Hematopoietic multipotent progenitor cell treated with erythropoietin and hydrocortisone succinate and interleukin-3 and kit ligand, for 17 days (in vitro differentiated cells): ENCODE measurements around the gene FUT6.

Experiments used
- DNase-seq: peaks from one replicate; pipeline ENCODE4 v3.0.0-alpha.2; 2015; ENCODE audit warnings: low spot score

The FUT6 gene

DNA sequence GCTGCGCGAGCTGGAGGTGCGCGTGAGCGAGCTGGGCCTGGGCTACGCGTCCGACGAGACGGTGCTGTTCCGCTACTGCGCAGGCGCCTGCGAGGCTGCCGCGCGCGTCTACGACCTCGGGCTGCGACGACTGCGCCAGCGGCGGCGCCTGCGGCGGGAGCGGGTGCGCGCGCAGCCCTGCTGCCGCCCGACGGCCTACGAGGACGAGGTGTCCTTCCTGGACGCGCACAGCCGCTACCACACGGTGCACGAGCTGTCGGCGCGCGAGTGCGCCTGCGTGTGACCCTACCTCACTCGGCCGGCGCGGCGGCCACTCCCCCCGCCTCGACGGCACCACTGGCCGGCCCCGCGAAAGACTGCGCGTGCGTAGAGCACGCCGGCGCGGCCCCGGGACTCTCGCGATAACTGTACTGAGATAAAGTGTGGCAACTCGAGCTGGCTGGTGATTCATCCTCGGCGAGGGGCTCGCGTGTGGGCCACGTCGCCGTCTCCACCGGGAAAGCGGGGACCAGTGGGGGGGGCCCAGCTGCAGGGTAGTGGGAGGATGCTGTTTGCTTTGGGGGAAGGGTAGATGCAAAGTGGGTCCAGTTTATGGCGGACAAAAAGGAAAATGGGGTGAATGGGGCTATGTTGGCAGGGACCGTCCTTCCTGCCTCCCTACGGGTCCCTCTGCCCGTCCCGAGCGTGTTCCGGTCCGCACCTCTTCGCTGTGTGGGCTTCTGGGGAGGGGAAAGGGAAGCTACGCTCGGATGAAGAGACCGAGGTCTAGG is 11.4 kb downstream of the FUT6 start:
- peak; percentile 80 for DNase-seq

GRCh38 chr19:5827342-5827890 is 12.1 kb downstream of the FUT6 start:
- no peak for DNase-seq

GRCh38 chr19:5826531-5827341 is 12.8 kb downstream of the FUT6 start:
- DNase-seq = peak; percentile 17

- DNase-seq = no peak
Observed at GRCh38 chr19:5825178-5825577, 14.3 kb downstream of the FUT6 start.

DNA sequence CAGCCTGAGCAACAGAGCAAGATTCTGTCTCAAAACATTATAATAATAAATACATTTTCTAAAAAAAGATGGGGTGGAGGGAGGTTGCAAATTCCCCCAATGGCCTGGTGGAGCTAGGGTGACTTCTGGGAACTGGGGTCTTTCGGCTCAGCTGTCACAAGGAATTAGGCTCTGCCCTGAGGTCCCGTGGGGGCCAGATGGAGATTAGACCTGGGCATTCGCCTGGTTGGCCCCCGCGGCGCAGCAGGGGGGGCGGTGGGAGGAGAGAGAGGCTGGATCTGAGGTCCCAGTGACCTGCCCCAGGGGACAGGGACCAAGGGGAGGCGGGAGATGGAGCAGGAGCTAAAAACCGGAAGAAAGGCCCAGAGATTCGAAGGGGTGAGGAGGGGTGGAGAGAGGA is 14.8 kb downstream of the FUT6 start:
- DNase-seq = no peak

DNA sequence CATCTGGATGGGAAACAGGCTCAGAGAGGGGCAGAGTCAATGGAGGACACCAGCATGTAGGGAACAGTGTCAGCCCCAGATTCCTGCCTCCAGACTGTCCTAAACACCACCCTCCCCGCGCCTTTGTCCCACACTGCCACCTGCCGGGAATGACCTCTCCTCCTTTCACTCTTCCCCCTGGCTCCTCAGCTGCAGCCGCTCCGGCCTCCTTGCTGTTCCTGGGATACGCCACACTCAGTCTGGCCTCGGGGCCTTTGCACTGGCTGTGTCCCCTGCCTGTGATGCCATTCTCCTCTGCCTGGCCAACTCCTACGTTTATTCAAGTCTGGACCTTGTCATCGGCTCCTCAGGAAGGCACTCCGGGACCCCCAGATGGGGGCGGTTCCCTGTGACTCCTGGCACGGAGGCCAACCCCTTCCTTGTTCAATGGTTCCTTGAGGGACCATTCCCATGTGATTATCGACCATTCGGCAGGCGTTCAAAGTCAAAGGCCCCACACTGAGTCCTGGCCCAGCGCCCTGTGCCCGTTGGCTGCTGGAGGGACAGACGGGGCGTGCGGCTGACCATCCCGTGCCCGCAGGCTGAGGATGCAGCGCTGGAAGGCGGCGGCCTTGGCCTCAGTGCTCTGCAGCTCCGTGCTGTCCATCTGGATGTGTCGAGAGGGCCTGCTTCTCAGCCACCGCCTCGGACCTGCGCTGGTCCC is 15.8 kb downstream of the FUT6 start:
- DNase-seq = peak; percentile 33

GRCh38 chr19:5822181-5822844 is 17.2 kb downstream of the FUT6 start:
- DNase-seq = no peak

DNA sequence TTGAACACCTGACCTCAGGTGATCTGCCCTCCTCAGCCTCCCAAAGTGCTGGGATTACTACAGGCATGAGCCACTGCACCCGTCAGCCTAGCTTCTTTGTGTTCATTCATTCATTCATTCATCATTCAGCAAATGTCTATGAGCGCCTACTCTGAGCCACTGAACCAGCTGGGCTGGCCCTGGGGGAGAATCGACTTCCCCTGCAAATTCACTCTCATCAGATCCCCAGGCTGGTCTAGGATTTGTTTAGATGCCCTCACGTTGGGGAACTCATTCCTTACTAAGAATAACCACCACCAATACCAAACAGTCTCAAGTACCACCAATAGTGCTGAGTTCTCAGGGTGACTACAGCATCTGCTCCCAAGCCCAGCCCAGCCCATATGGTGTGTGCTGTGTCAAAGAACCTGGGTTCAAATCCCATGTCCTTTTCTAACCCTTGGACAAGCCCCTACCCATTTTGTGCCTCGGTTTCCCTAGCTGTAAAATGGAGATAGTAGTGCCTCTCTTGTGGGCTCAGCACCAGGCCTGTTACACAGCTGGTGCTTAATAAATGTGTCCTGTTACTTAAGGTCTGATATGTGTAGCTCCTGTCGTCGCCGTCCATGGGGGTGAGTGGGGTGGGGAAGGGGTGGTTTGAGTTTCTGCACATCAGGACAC is 17.9 kb downstream of the FUT6 start:
- no peak for DNase-seq

- DNase-seq = no peak
Observed at GRCh38 chr19:5820785-5821184, 18.7 kb downstream of the FUT6 start.

GRCh38 chr19:5818594-5818993 is 20.9 kb downstream of the FUT6 start:
- DNase-seq = no peak

- DNase-seq = no peak
Observed at GRCh38 chr19:5817218-5817617, 22.3 kb downstream of the FUT6 start.

- no peak for DNase-seq
Observed at GRCh38 chr19:5814852-5815246, 24.7 kb downstream of the FUT6 start.

DNA sequence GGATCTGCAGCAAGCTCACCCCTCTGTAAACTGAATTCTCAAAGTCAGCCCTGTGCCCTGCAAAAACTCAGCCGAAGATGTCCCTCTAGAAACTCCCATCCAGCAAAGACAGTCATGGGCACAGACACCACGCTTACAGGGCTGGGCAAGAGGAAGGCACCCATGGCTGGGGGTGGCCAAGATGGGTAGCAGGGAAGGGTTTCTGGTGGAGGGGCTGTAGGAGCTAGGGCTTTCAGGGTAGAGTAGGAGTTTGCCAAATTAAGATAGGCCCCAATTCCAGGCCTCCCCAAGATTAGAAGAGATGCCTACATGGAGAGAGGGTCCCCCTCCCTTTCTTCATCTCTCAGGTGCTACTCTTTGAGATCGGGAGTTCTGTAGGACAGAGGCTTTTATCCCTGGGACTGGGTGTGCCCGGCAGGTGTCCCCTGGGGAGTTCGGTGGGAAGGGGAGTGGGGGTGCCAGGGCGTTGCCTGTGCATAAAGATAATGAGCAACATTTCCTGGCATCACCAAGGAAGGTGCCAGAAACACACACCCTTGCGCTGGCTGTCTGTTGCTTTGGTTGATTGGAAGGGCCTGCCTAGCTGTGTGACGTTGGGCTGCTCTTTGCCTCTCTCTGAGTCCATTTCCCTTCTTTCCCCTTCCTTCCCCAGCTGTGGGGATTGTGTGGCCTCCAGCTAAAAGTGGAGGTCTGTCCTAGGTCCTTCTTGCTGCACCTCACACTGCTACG is 25.2 kb downstream of the FUT6 start:
- DNase-seq = no peak

GRCh38 chr19:5811117-5811516 is 28.4 kb downstream of the FUT6 start:
- no peak for DNase-seq

DNA sequence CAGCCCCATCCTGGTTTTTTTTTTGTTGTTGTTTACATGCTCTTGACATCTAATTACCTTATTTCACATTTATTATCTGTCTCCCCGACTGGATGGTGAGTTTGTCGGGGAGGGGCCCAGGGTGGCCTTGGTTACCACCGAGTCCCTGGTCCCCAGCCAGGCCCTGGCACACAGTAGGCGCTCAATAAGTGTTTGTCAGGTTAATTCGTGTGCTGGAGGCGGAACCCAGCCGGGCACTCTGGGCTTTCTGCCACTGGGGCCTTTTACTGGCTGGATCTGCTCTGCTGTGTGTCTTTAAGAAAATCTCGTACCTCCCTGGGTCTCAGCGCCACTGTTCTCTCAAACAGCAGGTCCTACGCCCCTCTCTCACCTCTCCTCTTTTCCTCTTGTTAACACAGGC is 30.0 kb downstream of the FUT6 start:
- no peak for DNase-seq

GRCh38 chr19:5809053-5809452 is 30.4 kb downstream of the FUT6 start:
- no peak for DNase-seq

DNA sequence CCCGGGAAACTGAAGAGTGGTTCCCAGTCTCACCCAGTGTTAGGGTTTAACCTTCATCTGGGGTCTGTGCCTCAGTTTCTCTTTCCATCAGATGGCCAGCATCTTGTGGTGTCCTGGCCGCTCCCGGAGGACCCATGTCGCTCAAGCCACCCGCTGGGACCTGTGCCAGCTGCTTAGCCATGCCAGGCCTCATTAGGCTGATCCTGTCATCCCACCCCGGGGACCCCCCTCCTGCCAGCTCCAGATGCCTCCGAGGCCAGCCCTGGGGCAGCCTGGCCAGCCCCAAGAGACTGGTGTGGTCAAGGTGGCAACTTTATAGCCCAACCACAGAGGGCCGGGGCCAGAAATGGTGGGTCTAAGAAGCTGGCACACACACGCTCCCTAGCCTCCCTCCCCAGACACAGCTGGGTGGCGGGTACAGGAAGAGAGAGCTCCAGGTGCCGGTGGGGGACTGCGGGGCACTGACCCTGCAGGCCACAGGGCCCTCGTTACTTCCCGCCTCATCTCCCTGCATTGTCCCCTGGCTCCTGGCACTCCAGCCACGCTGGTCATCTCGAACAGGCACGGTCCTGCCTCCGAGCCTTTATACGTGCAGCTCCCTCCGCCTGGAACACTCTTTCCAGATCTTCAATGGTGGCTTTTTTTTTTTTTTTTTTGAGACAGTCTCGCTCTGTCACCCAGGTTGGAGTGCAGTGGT is 31.2 kb downstream of the FUT6 start:
- DNase-seq = no peak

DNA sequence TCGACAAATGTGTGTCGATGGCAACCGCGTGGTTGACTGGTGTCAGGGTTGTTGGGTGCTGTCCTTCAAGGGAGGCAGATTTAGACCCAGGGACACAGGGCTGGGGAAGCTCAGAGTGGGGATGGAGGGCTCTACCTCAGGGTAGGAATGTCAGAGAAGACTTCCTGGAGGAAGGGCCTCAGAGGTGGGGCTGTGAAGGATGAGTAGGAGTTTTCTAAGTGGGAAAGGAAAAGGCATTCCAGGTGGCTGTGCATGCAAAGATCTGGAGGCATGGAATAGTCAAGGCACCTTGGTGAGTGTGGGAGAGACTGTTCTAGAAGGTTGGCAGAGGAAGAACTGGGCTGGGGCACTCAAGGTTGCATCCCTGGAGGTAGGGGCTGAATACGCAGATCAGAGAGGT is 32.6 kb downstream of the FUT6 start:
- no peak for DNase-seq

GRCh38 chr19:5806133-5806489 is 33.4 kb downstream of the FUT6 start:
- DNase-seq = no peak

- no peak for DNase-seq
Observed at GRCh38 chr19:5805462-5806132, 33.9 kb downstream of the FUT6 start.
